H1 (cell line): ENCODE data around the gene SLC4A1. TPM values are rescaled to one million over a fixed set of nuclear protein-coding genes. Genes with fewer than 3 reads are reported as not detected.
A peak's percentile ranks its signal among the peaks of the same experiment; 100 is the strongest.

Source experiments
- CTCF ChIA-PET: fragments of 300-600 bp; sonication (Branson Sonifier 250); formaldehyde crosslinking; loops from one replicate; lab custom pipeline; 2021; ENCODE audit not compliant: partially characterized antibody; lab: Charles Lee
- POLR2A ChIA-PET: fragments of 300-600 bp; sonication (Branson Sonifier 250); formaldehyde crosslinking; loops from one replicate; lab custom pipeline; 2021; ENCODE audit warnings: inconsistent platforms; ENCODE audit not compliant: partially characterized antibody; lab: Charles Lee
- DNase-seq, 2 experiments: peaks; one replicate each; pipeline versions ENCODE4 v3.0.0 to v3.0.0-alpha.2; 2010 to 2022; ENCODE audit warnings: low spot score in 2 of 2, low read depth in 1 of 2, mixed read lengths in 1 of 2
- FAIRE-seq: peaks from 2 replicates; lab custom pipeline; 2011; peaks lifted over from hg19 to GRCh38; lab: Jason Lieb, UNC
- H2AFZ ChIP-seq: 2 replicates; pipeline ENCODE4 v1.8.1; 2012; ENCODE audit warnings: low read length, inconsistent platforms
- H2AK5ac ChIP-seq: 2 replicates; pipeline ENCODE4 v1.6.1; 2013; ENCODE audit warnings: low read depth, low read length
- H2BK120ac ChIP-seq: replicated peaks from 2 replicates; pipeline ENCODE3; 2013; ENCODE audit warnings: low read depth, low read length, inconsistent platforms
- H2BK12ac ChIP-seq: 2 replicates; pipeline ENCODE4 v1.6.1; 2013; ENCODE audit warnings: low read depth, low read length
- H2BK15ac ChIP-seq: 2 replicates; pipeline ENCODE4 v1.6.1; 2013; ENCODE audit warnings: low read length
- H2BK20ac ChIP-seq: 2 replicates; pipeline ENCODE4 v1.6.1; 2013; ENCODE audit warnings: low read length
- H2BK5ac ChIP-seq: 2 replicates; pipeline ENCODE4 v1.6.1; 2013; ENCODE audit warnings: low read depth, low read length
- H3K14ac ChIP-seq: 2 replicates; pipeline ENCODE4 v1.6.1; 2013; ENCODE audit warnings: inconsistent platforms; ENCODE audit not compliant: insufficient read length
- H3K18ac ChIP-seq: 2 replicates; pipeline ENCODE4 v1.6.1; 2013; ENCODE audit warnings: low read length; ENCODE audit errors: extremely low read depth
- H3K23ac ChIP-seq: 2 replicates; pipeline ENCODE4 v1.6.1; 2013; ENCODE audit warnings: inconsistent platforms; ENCODE audit not compliant: insufficient read length
- H3K23me2 ChIP-seq: 2 replicates; pipeline ENCODE4 v1.6.1; 2013; ENCODE audit warnings: low read depth, low read length
- H3K27ac ChIP-seq: 2 replicates; pipeline ENCODE4 v1.6.1; 2011; ENCODE audit warnings: low read depth, low read length, inconsistent platforms
- H3K27me3 ChIP-seq, 4 experiments: replicated peaks in 1 of 4; 1 replicate in 1 of 4; 2 replicates in 3 of 4; pipeline versions ENCODE4 v1.6.1 to v1.8.1; 2011 to 2013; ENCODE audit warnings: low read length in 3 of 4, mild to moderate bottlenecking in 3 of 4, inconsistent platforms in 2 of 4, mixed read lengths in 2 of 4, moderate library complexity in 1 of 4; ENCODE audit not compliant: control insufficient read depth in 3 of 4, insufficient read depth in 3 of 4; ENCODE audit errors: extremely low read depth in 1 of 4
- H3K36me3 ChIP-seq, 4 experiments: 2 replicates each; pipeline versions ENCODE4 v1.6.1 to v1.8.1; 2011 to 2013; ENCODE audit warnings: mild to moderate bottlenecking in 4 of 4, low read length in 3 of 4, moderate library complexity in 2 of 4, control low read depth in 1 of 4, inconsistent platforms in 1 of 4; ENCODE audit not compliant: insufficient read depth in 4 of 4, control insufficient read depth in 2 of 4
- H3K4ac ChIP-seq: replicated peaks from 2 replicates; pipeline ENCODE3; 2013; ENCODE audit warnings: low read length, low read depth, mixed read lengths, inconsistent platforms; ENCODE audit not compliant: insufficient read length
- H3K4me1 ChIP-seq, 4 experiments: replicated peaks in 1 of 4; 1 replicate in 1 of 4; 2 replicates in 3 of 4; pipeline versions ENCODE4 v1.6.1 to v1.8.1; 2011 to 2013; ENCODE audit warnings: low read length in 3 of 4, inconsistent platforms in 2 of 4, mixed read lengths in 1 of 4; ENCODE audit not compliant: insufficient read depth in 4 of 4, control insufficient read depth in 3 of 4
- H3K4me2 ChIP-seq, 2 experiments: 2 replicates each; pipeline versions ENCODE4 v1.6.1 to v1.8.1; 2011 to 2013; ENCODE audit warnings: low read depth in 2 of 2, low read length in 2 of 2, control low read depth in 1 of 2, inconsistent platforms in 1 of 2, mild to moderate bottlenecking in 1 of 2; ENCODE audit not compliant: insufficient read depth in 1 of 2
- H3K4me3 ChIP-seq, 4 experiments: fragments of 200-600, 300-600 bp in 1 of 4; sonication (generic), shearing (Covaris generic), sonication (Bioruptor Twin) in 1 of 4; 2 replicates each; pipeline versions ENCODE4 v1.5.1 to v1.8.1; 2011 to 2016; ENCODE audit warnings: low read length in 4 of 4, low read depth in 3 of 4, control low read depth in 2 of 4, inconsistent platforms in 2 of 4, mild to moderate bottlenecking in 2 of 4, mixed read lengths in 1 of 4, moderate library complexity in 1 of 4; ENCODE audit not compliant: insufficient read depth in 2 of 4; ENCODE audit errors: extremely low read depth in 1 of 4
- H3K56ac ChIP-seq: replicated peaks from 2 replicates; pipeline ENCODE3; 2013; ENCODE audit warnings: low read depth, mild to moderate bottlenecking, mixed read lengths, low read length, inconsistent platforms; ENCODE audit not compliant: insufficient read length
- H3K79me1 ChIP-seq: 2 replicates; pipeline ENCODE4 v1.6.1; 2013; ENCODE audit warnings: low read depth, low read length, control low read depth
- H3K79me2 ChIP-seq, 2 experiments: 2 replicates each; pipeline versions ENCODE4 v1.6.1 to v1.8.1; 2012 to 2013; ENCODE audit warnings: low read length in 2 of 2, mild to moderate bottlenecking in 2 of 2, inconsistent platforms in 1 of 2; ENCODE audit not compliant: insufficient read depth in 2 of 2, control insufficient read depth in 1 of 2
- H3K9ac ChIP-seq, 4 experiments: replicated peaks in 1 of 4; 1 replicate in 1 of 4; 2 replicates in 3 of 4; pipeline versions ENCODE4 v1.6.1 to v1.8.1; 2011 to 2013; ENCODE audit warnings: low read depth in 3 of 4, low read length in 3 of 4, control low read depth in 2 of 4, mild to moderate bottlenecking in 2 of 4, moderate library complexity in 2 of 4, inconsistent platforms in 1 of 4; ENCODE audit errors: extremely low read depth in 1 of 4
- H3K9me3 ChIP-seq, 2 experiments: 2 replicates each; pipeline versions ENCODE4 v1.6.1 to v1.8.1; 2012 to 2013; ENCODE audit warnings: mild to moderate bottlenecking in 2 of 2, moderate library complexity in 2 of 2, control low read depth in 1 of 2, inconsistent platforms in 1 of 2, low read depth in 1 of 2, low read length in 1 of 2, mixed read lengths in 1 of 2; ENCODE audit not compliant: insufficient read depth in 2 of 2
- H4K20me1 ChIP-seq, 2 experiments: replicated peaks in 1 of 2; 2 replicates each; pipeline versions ENCODE3 to v1.8.1; 2011 to 2013; ENCODE audit warnings: inconsistent platforms in 2 of 2, low read length in 2 of 2, mild to moderate bottlenecking in 1 of 2; ENCODE audit not compliant: insufficient read depth in 2 of 2, control insufficient read depth in 1 of 2
- H4K5ac ChIP-seq: 2 replicates; pipeline ENCODE4 v1.6.1; 2013; ENCODE audit warnings: low read length, low read depth, mixed read lengths, inconsistent platforms; ENCODE audit not compliant: insufficient read length
- H4K8ac ChIP-seq: 2 replicates; pipeline ENCODE4 v1.8.0; 2013; ENCODE audit warnings: mild to moderate bottlenecking, moderate library complexity, low read length, inconsistent platforms; ENCODE audit not compliant: insufficient read depth; ENCODE audit errors: extremely low read depth
- H4K91ac ChIP-seq: replicated peaks from 2 replicates; pipeline ENCODE3; 2013; ENCODE audit warnings: low read length, mixed read lengths, inconsistent platforms; ENCODE audit not compliant: insufficient read length
- ASH2L ChIP-seq: fragments of 200-600, 300-600 bp; sonication (generic); IDR thresholded peaks from one replicate; pipeline ENCODE4 v1.7.1; 2017; ENCODE audit warnings: low read length
- CBX8 ChIP-seq: fragments of 300-800, 300-1000 bp; sonication (generic); IDR thresholded peaks from 2 replicates; pipeline ENCODE4 v1.7.1; 2016; ENCODE audit warnings: low read depth, low read length, borderline replicate concordance
- CEBPB ChIP-seq: IDR thresholded peaks from 2 replicates; pipeline ENCODE4 v1.6.1; 2012; ENCODE audit warnings: low read depth, low read length
- HDAC6 ChIP-seq: IDR thresholded peaks from one replicate; pipeline ENCODE4 v1.7.1; 2012; ENCODE audit warnings: low read depth, mild to moderate bottlenecking, inconsistent platforms, low read length, moderate library complexity
- JUN ChIP-seq: IDR thresholded peaks from 2 replicates; pipeline ENCODE4 v1.6.1; 2011; ENCODE audit warnings: low read depth, mild to moderate bottlenecking, improper control_type of control experiment, low read length
- MAX ChIP-seq: IDR thresholded peaks from 2 replicates; pipeline ENCODE4 v1.6.1; 2012; ENCODE audit warnings: inconsistent platforms
- RBBP5 ChIP-seq: IDR thresholded peaks from 2 replicates; pipeline ENCODE4 v1.7.1; 2012; ENCODE audit warnings: low read depth, mild to moderate bottlenecking, inconsistent platforms, low read length, moderate library complexity, borderline replicate concordance
- SIX5 ChIP-seq: IDR thresholded peaks from 2 replicates; pipeline ENCODE4 v1.6.1; 2011; ENCODE audit warnings: mild to moderate bottlenecking, low read depth, low read length
- TAF1 ChIP-seq: IDR thresholded peaks from 2 replicates; pipeline ENCODE4 v1.6.1; 2011; ENCODE audit warnings: mild to moderate bottlenecking, low read depth, low read length
- USF2 ChIP-seq: IDR thresholded peaks from 2 replicates; pipeline ENCODE4 v1.6.1; 2011; ENCODE audit warnings: low read length, improper control_type of control experiment
- WGBS, 2 experiments: shearing (Covaris generic) in 1 of 2; methylation state at CpG; one replicate each; pipeline versions ENCODE4 v1.1.6 to v1.1.7; 2013 to 2015; ENCODE audit warnings: low lambda C conversion rate in 2 of 2, mixed read lengths in 2 of 2, inconsistent platforms in 1 of 2, low coverage in 1 of 2, missing lambda C conversion rate in 1 of 2; ENCODE audit not compliant: insufficient replicate concordance in 2 of 2, insufficient coverage in 1 of 2, insufficient read length in 1 of 2; ENCODE audit errors: extremely low coverage in 1 of 2, missing lambda C conversion rate in 1 of 2; 5-methylcytosine and 5-hydroxymethylcytosine counted together
- polyA plus RNA-seq, 7 experiments: library from polyadenylated mRNA; depleted of rRNA in 3 of 7; stranded (reverse) in 5 of 7; unstranded in 2 of 7; fragments of >200 nt in 5 of 7; fragments of 200-250 nt in 2 of 7; gene quantifications; 1 replicate in 5 of 7; 2 replicates in 1 of 7; 4 replicates in 1 of 7; pipeline versions ENCODE4 v1.2.1 to v1.2.3, GENCODE V29; 2011 to 2013; ENCODE audit warnings: missing spikeins in 2 of 7, mixed read lengths in 2 of 7
- total RNA-seq: library from RNA; stranded (reverse); fragmentation: NEBNext Ultra II Directional; extraction: Animal tissue kit (Norgen Biotek cat#: 25700); gene quantifications from 2 replicates; pipeline ENCODE4 v1.2.1, GENCODE V29; 2021

SLC4A1 gene
- total and polyA plus RNA-seq, 2 of the 8 experiments (the other 6 are each of a cell fraction or from before 2014, with no cell fraction given), result 0.08 TPM; not detected in 1

DNA sequence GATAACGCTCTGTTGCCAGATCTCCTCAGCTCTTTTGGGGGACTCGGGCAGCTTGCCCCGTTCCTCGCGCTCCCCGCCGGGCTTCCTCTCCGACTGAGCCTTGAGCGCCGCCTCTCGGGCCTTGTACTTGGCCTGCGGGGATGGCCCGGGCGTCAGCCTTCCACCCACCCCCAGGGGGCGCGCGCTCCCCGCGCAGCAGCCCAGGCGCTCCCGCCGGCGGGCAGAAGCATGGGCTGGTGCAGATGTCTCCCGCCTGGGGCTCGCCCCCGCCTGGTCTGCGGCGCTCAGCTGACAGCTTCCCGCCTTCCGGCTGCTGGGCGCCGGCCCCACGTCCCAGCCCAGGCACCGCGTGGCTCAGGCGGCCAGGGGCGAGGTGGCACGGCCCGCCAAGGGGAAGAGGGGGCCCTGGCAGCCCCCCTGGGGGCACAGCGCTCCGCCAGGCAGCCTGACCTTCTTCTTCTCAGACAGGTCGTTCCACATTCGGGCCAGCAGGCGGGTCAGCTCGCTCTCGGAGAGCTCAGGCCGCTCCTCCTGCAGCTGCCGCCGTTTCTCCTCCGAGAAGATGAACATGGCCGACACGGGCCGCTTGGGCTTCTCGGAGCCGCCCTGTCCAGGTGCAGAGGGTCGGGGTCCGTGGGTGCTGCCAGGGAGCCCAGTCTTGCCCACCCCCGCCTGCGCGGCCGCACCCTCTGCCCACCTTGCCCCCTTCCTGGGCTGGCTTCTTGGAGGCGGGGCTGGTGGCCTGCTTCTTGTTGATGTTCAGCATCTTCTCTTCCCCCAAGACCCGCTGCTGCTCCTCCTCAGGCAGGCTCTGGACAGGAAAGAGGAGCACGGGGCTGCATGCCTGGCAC is 57.4 kb downstream of the SLC4A1 start:
- Histone ChIP-seq H3K4me3 (no peak overlapping the region), H2AK5ac (no peak overlapping the region), H3K27ac (peak overlapping the region; percentile 45; the same call in 1 of the 2 replicates), H3K27me3 (no peaks in the 10 kb centered on the region), H2BK120ac (no peak overlapping the region), H3K4me1 (peaks cover 0 to 11% (median 3%) of the 10 kb centered on the region in 4 experiments; a peak in 5 of 7 replicates), H2BK15ac (no peak overlapping the region), H3K9me3 (no peaks in the 10 kb centered on the region), H4K8ac (peak overlapping the region; percentile 87; the same call in 1 of the 2 replicates), H2AFZ (no peak overlapping the region), H3K23me2 (no peaks in the 10 kb centered on the region), H3K23ac (no peak overlapping the region), H4K20me1 (peaks cover 0 to 9% of the 10 kb centered on the region in 2 experiments), H3K56ac (no peak overlapping the region), H2BK20ac (no peak overlapping the region), H3K79me1 (no peaks in the 10 kb centered on the region; the same call in none of the 2 replicates), H2BK12ac (no peak overlapping the region), H3K4ac (no peak overlapping the region), H3K4me2 (peak overlapping the region in 1 of 2 experiments; percentile 40; a peak in 2 of 4 replicates), H4K5ac (no peak overlapping the region), H4K91ac (peak overlapping the region; percentile 10), H3K9ac (no peak overlapping the region), H3K36me3 (peaks cover 33 to 68% (median 50%) of the 10 kb centered on the region in 4 experiments), H2BK5ac (peak overlapping the region; percentile 44; the same call in 1 of the 2 replicates), H3K14ac (no peak overlapping the region), H3K18ac (peak overlapping the region; percentile 32; the same call in 1 of the 2 replicates), H3K79me2 (no peaks in the 10 kb centered on the region)
- ChIA-PET CTCF (interaction anchor here (0.5 to 12.7 kb wide), 49 partner anchors 9 to 1109 kb away, joined by 3 to 158 read pairs (median 5); partner anchors contain the start of genes GRN, HROB, RUNDC3A and SLC25A39), POLR2A (interaction anchor here (0.5 to 10.4 kb wide), 18 partner anchors 9 to 151 kb away, joined by 3 to 135 read pairs (median 4); partner anchors contain the start of genes ATXN7L3, GRN, RUNDC3A and SLC25A39)
- WGBS, 2 experiments, result 39% methylated on average over 44 of the region's 64 CpGs; no CpG with 5 or more reads in 1 of the 2 experiments
- FAIRE-seq (no peak), DNase-seq (peak; percentile 85 to 97)
- no peak for TF ChIP-seq HDAC6
- TF ChIP-seq USF2, result peak; percentile 48
- TF ChIP-seq RBBP5, result no peak
- TF ChIP-seq JUN, result no peak
- TF ChIP-seq CBX8, result no peak
- peak; percentile 94 for TF ChIP-seq MAX
- no peak for TF ChIP-seq CEBPB
- peak; percentile 10 for TF ChIP-seq ASH2L
- 0 out of 2 replicates have a peak, but pooled peaks have one; percentile 33 for TF ChIP-seq TAF1
- TF ChIP-seq SIX5, result no peak
